HL-60/S4 treated with retinoic acid at 250 ng/mL for 4 days and 3 days (cell line): ENCODE results near the gene AFF1.

Source experiments
- in situ Hi-C: fragments of 300-500 bp; cut with MboI; formaldehyde crosslinking; loops from 2 replicates; pipeline ENCODE4 v1.7.0; 2022; ENCODE audit warnings: low sequenced_read_pairs

Gene AFF1

DNA sequence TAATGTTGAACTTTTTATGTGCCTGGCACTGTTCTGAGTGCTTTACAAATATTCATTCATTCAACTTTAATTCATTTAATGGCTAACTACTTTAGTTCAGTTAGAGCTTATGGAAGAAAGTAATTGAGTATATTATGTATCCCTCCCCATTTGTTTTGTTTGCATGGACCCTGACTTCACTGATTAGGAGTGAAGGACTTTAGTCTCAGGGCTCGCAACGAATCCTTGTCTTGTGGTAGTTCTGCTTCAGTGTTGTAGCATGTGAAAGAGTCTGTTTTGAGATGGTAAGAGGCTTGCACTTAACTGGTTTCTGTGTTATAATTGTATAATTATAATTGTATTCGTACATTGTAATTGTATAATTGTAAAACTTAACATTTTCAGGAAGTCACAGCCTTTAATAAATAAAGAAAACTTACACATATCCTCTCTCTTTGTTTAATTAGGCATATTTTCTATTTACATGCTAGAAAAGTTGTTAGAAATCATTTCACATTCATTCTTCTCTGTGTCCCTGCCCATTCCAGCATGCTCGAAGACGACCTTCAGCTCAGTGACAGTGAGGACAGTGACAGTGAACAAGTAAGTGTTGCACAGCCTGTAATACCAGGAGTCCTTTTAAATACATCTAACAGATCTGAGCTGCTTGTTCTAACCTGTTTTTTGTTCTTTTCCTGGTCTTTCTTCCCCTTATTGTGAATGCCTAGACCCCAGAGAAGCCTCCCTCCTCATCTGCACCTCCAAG lies 170.5 kb downstream of the AFF1 start:
- in situ Hi-C loops: no loop called here

DNA sequence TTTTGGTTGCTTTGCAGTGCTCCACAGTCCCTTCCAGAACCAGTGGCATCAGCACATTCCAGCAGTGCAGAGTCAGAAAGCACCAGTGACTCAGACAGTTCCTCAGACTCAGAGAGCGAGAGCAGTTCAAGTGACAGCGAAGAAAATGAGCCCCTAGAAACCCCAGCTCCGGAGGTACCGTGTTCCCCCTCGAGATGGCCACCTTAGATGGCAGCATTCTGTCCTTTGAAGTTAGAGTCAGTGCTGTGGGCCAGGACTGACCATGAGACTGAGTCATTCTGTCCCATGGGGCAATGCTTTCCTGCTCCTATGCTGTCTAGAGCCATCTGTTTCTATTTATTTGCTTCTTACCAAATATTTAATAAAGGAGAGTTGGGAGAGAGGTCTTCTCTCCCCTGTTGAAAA lies 173.3 kb downstream of the AFF1 start:
- in situ Hi-C loops: no loop called here

DNA sequence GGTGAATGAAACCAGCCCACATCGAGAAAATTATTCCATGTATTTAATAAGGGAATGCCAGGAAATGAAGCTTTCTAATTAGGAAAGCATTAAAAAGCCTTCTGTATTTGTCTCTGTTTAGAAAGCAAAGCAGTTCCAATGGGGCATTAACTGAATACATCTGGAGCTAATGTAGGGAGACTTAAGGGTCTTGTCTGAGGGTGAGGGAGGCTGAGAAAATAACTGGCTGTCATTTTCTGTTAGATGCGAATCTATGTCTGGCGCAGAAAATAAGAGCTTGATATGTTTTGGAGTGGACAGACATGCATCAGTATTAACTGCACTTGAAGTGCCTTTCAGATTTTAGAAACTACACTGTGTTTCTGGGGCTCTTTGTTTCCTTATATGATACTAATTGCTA lies 174.3 kb downstream of the AFF1 start:
- in situ Hi-C loops: no loop called here

DNA sequence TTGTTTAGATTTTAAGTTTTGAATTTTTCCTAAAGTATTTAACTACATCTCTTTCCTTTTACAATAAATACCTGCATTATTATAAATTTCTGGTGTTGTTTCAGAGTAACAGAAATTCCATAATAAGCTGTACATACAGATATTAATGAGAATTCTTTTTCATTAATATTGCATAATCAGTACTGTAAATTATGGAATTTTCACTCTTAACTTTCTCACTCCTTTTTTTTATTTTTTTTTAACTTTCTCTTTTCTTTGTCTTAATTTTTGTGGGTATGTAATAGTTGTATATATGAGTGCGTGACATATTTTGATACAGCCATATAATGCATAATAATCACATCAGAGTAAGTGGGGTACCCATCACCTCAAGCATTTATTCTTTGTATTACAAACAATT lies 175.1 kb downstream of the AFF1 start:
- in situ Hi-C loops: no loop called here

DNA sequence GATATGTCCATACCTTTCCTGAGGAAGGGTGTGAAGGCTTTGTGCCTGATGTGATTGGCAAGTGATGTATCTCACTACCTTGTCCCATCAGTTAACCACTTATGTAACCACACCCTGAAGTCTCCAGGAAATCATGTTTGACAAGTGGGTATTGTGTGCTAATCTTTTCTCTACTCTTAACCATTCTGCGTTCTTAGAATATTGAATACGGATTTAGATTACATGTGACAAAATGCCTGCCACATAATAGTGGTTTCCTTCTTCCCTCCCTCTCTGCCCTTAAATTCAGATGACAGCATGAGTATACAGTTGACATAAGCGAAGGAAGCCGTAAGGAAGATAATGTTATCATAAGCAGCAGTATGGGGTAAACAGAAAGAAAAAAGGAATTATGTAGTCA lies 177.3 kb downstream of the AFF1 start:
- in situ Hi-C loops: no loop called here

DNA sequence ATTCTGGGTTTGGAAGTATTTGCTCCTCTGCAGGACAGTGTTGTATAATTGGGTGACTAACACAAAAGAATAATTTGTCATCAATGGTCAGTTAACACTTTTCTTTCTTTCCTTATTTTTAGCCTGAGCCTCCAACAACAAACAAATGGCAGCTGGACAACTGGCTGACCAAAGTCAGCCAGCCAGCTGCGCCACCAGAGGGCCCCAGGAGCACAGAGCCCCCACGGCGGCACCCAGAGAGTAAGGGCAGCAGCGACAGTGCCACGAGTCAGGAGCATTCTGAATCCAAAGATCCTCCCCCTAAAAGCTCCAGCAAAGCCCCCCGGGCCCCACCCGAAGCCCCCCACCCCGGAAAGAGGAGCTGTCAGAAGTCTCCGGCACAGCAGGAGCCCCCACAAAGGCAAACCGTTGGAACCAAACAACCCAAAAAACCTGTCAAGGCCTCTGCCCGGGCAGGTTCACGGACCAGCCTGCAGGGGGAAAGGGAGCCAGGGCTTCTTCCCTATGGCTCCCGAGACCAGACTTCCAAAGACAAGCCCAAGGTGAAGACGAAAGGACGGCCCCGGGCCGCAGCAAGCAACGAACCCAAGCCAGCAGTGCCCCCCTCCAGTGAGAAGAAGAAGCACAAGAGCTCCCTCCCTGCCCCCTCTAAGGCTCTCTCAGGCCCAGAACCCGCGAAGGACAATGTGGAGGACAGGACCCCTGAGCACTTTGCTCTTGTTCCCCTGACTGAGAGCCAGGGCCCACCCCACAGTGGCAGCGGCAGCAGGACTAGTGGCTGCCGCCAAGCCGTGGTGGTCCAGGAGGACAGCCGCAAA lies 179.6 kb downstream of the AFF1 start:
- in situ Hi-C loops: no loop called here

DNA sequence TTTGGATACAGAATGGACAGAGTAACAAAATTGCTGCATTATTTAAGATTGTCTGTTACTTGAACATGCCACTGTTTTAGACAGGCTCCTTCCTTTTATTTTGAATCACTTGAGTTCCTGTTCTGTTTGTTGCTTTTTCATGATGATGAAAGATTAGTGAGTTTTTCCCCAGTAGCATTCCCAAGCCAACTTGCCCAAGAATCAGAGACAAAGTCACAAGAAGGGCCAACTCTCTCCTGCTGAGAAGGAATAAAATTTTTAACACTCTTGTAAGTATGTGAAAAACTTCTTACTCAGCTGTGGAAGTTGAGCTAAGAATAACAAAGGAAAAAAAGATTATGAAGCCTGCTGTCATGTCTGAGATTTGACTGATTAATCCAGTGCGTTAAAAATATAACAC lies 181.4 kb downstream of the AFF1 start:
- in situ Hi-C loops: no loop called here

DNA sequence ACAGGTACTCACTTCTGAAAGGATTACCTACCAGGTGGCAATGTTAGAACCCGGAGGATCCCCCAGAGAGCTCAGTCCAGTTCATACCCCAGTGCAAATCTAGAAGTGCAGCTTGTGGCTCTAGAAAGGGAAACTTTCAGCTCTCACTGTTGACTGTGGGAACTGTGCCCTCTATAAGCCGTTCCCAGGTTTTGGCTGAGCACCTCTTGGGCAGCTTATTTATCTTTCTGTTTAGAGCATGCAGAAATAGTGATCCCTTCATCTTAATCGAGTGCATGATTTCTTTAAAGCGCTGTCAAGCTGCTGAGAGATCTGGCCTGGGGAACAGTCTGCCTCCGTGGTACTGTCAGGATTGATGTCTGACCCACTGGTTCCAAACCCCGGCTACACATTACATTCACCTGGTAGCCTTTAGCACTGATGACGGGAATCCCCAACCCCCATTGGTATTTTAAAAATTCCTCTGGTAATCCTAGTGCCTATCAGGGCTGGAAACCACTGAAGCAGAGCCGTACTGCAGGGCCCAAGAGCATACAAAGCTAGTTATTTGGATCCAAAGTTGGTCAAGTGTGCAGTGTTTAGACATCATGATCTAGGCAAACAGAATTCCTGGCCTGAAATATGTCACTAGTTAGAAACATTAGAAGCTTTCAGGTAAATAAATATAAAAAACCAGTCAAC lies 182.4 kb downstream of the AFF1 start:
- in situ Hi-C loops: no loop called here

DNA sequence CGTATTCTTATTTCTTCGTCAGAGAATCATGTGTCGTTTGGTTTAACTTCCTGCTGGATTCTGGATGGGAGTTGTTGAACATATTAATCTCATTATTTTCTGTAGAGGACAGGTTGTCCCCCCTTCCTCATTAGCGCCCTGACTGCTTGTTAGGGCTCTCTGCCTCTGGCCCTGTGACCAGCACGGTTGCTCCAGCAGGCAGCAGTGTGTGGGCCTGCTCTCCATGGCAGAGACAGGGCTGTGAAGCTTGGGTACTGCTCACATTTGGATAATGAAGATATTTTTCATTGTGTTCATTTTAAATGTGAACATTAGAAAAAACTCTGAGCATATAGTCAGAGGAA lies 182.9 kb downstream of the AFF1 start:
- in situ Hi-C loops: no loop called here

DNA sequence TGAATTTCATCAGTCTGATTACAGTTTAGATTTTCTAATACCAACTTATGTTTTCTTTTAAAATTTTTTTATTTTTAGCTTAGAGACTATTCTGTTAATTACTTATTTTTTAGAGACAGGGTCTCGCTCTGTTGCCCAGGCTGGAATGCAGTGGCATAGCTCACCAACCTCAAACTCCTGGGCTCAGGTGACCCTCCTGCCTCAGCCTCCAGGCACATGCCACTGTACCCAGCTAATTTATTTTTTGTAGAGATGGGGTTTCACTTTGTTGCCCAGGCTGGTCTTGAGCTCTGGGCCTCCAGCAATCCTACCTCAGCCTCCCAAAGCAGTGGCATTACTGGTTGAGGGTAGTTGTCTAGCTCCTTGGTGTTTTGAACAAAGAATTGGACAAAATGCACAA lies 183.6 kb downstream of the AFF1 start:
- in situ Hi-C loops: no loop called here

DNA sequence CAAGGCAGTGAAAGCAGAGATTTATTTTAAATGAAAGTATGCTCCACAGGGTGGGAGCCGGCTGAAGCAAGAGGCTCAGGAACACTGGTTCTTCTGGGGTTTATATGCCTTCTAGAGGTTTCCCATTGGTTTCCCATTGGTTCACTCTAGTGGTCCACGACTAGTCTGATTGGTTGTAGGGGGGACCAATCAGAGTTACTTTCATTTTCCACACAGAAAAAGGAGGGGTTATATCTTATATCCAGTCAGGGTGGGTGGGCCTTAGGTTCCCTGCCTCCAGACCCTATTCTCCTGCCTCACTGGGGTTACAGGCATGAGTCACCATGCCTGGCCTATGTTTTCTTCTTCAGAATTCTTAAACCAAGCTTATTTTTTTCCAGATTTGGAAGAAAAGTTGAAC lies 184.0 kb downstream of the AFF1 start:
- in situ Hi-C loops: no loop called here

DNA sequence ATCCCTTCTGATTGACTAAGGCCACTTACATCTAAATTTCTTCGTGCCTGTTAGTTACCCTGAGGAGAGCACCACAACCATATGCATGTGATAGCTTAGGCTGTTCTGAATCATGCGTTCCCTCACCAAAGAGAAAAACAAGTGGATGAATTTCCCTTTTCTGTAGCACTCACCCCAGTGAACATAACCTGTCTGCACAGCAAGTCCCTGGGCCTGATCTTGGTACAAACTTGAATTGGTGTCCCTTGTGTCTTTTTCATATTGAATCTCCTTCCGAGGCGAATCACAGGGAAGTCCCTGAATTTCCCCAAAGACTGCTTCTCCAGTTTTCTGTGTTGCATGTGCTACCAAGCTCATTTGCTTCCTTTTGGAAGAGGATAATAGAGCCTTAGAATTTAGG lies 185.2 kb downstream of the AFF1 start:
- in situ Hi-C loops: no loop called here

DNA sequence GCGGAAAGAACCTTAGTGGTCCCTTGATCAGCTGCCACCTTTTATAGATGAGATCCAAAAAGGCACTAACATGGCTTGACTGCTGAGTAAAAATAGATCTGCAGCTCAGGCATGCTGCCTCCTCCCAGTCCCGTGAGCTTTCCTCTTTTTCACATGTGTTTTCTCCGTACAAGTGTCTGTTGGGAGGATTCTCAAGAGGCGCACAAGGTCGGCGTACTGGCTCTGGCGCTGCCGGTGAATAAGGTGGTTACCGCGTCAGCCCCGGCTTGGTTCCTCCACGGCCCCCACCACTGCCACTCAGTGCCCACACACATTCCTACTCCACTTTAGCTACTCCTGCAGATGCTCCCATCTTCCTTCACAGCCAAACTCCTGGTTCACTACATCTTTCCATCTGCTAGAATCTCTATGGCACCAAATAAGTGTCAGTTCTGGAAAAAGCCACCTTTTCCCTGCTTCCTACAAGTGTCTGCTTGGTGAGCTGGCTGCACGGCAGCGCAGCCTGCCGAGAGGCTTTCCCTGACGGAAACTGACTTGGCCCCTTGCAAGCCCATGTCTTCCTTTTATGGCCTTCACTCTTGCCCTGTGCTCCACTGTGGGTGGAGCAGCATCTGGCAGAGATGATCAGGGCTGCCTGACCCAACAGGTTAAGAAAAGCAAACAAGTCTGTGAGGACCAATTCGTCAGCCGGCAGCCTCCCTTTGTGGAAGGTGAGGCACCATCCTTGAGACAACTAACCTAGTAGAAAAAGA lies 185.8 kb downstream of the AFF1 start:
- in situ Hi-C loops: no loop called here

DNA sequence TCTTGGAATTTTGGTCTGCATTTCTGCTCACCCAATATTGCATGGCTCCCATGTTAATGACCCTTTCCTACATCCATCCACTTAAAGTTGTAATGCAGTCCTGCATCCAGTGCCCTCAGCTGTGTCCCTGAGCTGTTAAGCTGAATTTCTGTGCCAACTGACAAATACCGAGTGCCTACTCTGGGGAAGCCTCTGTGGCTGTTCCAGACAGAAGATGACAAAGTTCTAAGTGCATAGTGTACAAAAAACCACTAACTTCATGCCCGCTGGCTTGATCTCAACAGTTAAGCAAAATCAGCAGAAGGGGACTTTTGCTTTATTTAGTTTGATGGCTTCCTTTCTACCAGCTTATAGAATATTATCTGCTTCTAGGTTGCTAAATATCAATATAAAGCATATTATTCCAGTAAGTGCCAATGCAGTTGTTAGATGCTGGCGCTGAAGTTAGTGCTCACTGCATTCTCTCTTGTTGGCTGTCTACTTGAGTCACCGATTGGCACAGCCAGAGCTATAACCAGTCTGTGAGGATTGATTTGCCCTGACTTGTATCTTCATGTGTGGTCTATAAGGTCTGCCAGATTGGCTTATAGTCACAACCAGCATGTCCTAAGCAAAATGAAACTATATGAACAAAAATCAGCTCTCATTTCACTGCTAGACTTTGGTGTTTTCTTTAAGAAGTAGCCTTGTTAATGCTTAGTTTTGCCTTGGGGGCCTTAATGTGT lies 186.7 kb downstream of the AFF1 start:
- in situ Hi-C loops: no loop called here

DNA sequence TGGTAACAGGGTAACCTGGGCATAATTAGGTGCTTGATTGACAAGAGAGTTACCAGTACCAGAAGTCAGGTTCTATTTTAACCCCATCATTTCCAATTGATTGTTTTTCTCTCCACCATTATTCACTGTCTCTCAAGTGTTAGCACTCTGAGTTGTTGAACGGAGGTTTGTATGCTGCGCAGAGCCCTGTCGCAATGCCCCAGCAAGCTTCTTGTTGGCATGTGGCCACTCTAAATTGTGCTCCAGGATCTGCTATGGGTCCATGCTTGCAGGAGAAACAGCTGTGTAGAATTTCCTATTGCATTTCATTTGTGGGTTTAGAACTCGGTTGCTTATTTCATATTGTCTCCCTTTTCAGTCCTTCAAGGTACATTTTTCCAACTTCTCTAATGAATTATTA lies 187.4 kb downstream of the AFF1 start:
- in situ Hi-C loops: no loop called here

DNA sequence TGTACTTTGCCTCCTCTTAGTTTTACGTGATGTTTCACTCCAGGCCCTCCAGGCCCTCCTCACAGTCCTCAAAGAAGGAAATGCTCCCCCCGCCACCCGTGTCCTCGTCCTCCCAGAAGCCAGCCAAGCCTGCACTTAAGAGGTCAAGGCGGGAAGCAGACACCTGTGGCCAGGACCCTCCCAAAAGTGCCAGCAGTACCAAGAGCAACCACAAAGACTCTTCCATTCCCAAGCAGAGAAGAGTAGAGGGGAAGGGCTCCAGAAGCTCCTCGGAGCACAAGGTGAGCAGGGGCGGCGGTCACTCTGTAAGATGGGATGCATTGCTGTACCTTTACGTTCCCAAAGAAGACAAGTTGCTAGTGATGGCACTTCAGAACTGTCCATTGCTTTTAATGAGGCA lies 191.2 kb downstream of the AFF1 start:
- in situ Hi-C loops: no loop called here

DNA sequence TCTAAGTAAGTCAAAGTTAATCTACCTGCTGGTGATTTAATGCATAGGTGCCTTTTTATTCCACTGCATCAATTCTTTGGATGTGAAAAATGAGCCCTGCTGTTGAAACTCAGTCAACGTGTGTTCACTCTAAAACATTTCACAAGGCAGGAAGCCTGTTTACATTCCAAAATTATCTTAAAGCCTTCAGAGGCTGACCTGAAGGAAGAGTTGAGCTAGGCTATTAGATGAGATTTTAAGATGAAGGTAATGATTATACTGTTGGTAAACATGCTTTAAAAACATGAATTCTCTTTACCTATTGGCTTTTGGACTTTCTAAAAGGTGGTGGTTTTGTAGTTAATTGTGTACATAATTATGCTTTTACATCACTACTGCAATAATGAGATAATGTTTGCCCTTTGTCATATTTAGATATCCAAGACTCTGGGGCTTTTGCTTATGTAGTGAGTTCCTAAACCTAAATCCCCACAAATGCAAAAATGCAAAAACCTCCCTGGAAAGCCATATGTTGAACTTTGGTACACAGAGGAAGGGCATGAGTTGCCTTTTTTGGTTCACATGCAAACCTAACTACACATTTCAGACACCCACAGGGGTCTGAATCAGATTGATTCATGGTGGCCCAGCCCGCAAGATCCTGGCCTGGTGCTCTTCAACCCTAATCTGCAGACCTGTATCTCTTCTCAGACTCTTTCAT lies 193.3 kb downstream of the AFF1 start:
- in situ Hi-C loops: no loop called here

DNA sequence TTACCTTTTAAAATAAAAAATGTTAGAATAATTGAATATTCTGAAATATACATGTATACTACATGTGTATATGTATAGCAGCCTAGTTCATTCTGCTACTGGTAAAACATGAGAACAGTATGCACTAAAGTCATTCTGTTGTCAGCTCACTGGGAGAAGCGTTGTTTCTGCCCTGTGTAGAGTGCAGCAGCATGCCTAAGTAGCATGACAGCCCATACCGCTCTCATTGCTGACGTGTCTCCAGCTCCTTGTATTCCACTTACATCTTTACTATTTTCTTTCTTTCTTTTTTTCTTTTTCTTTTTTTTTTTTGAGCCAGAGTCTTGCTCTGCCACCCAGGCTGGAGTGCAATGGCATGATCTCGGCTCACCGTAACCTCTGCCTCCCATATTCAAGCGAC lies 194.9 kb downstream of the AFF1 start:
- in situ Hi-C loops: no loop called here

DNA sequence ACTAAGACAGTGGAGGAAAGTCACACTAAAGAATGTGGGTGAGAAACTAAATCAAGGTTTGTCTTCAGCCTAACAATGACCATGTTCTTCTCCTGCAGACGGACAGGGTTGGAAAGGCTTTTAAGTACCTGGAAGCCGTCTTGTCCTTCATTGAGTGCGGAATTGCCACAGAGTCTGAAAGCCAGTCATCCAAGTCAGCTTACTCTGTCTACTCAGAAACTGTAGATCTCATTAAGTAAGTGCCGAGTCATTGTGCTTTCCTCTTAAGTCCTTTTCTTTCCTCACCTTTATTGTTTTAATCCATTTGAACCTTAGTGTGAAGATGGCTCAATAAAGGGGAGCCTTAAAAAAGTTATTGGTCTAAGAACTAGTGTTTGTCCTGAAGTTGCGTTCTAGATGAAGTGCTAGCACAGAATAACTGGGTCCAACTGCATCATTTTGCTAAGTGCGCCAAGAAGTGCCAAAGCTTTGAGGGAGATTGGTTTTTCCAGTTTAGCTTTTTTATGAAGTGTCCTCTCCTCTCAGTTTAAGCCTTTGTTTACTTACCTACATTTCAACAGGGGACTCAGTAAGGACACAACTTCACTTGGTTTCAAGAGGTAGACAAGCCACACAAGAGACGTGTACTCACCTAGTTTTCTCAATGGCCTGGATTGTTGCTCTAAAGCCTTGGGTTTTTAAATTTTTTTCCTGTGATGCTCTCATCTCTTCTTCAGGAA lies 196.3 kb downstream of the AFF1 start:
- in situ Hi-C loops: no loop called here
